ENCODE data around the gene DAPP1. TPM values are rescaled to one million over a fixed set of nuclear protein-coding genes. Genes with fewer than 3 reads are reported as not detected.

DAPP1 gene
- total RNA-seq, 2 experiments from 2014 or later = 8.3 to 9.1 TPM

- ChIA-PET CTCF (no interaction called here), POLR2A (no interaction called here)
- Histone ChIP-seq H3K4me1 (ENCODE audit: insufficient read depth, low read length) (no peaks in the 10 kb centered on the region), H3K27ac (ENCODE audit: low read depth in 1 of 2, low read length in 2 of 2) (no peak overlapping the region), H3K4me3 (ENCODE audit: low read length) (no peak overlapping the region), H3K27me3 (ENCODE audit: control insufficient read depth in 1 of 2, insufficient read depth in 2 of 2, low read length in 2 of 2) (no peaks in the 10 kb centered on the region), H3K9me3 (ENCODE audit: control insufficient read depth in 1 of 2, insufficient read depth in 1 of 2, low read length in 2 of 2) (no peaks in the 10 kb centered on the region), H3K36me3 (ENCODE audit: insufficient read depth, low read length) (no peaks in the 10 kb centered on the region)
- Mint-ChIP-seq H3K9me3 (no peaks in the 10 kb centered on the region), H3K27ac (no peak overlapping the region), H3K27me3 (peaks cover 20% of the 10 kb centered on the region), H3K4me3 (no peak overlapping the region), H3K4me1 (ENCODE audit: low read depth) (no peaks in the 10 kb centered on the region), H3K36me3 (ENCODE audit: low read depth) (no peaks in the 10 kb centered on the region)
- DNase-seq = no peak
- no peak for ATAC-seq (ENCODE audit: poor library complexity)
- TF ChIP-seq, protein P1, sequence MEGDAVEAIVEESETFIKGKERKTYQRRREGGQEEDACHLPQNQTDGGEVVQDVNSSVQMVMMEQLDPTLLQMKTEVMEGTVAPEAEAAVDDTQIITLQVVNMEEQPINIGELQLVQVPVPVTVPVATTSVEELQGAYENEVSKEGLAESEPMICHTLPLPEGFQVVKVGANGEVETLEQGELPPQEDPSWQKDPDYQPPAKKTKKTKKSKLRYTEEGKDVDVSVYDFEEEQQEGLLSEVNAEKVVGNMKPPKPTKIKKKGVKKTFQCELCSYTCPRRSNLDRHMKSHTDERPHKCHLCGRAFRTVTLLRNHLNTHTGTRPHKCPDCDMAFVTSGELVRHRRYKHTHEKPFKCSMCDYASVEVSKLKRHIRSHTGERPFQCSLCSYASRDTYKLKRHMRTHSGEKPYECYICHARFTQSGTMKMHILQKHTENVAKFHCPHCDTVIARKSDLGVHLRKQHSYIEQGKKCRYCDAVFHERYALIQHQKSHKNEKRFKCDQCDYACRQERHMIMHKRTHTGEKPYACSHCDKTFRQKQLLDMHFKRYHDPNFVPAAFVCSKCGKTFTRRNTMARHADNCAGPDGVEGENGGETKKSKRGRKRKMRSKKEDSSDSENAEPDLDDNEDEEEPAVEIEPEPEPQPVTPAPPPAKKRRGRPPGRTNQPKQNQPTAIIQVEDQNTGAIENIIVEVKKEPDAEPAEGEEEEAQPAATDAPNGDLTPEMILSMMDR (IDR thresholded peaks at IDR 0.05) = no peak
- intact Hi-C loops (cut with DNase I, micrococcal nuclease) = no loop called here
Measured at GRCh38 chr4:99784842-99785241, 31.8 kb upstream of the DAPP1 start.

DNA sequence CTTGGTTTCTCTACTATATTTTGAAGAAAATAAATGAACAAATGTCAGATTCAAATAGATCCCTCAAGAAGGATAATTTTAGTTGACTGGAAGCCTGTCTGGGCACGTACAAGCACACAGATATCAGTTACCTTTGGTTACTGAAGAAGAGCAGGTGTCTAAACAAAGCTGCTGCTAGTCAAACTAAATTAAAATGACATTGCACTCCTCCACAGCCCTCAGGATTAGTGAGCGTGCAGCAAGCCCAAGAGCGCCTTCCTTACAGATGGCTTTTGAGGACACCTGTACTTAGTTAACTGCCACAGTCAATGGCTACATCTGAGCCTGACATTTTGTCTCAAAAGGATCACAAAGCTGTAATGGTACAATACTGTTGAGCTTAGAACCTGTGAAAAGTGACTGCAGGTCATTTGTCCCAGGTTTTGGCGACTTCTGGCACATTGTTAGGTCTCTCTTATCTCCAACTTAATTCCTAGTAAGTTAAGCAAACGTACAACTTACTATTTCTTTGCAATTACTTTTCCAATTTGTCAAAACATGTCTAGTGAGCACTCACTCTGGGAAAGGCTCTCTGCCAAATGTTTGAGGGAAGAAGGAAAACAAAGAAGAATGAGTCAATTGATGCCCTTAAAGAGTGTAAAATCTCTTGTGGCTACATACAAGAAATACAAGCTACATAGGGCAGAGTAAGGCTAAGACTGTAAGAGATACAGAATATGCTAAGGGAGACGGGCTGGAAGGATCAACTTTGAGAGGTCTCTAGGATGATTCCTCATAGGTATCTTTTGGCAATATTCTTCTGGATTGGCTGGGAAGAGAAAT lies 25.6 kb upstream of the DAPP1 start:
- no peaks in the 10 kb centered on the region for H3K36me3 Mint-ChIP-seq (ENCODE audit: low read depth)
- no peak for ATAC-seq (ENCODE audit: poor library complexity)
- no peaks in the 10 kb centered on the region for H3K4me1 Mint-ChIP-seq (ENCODE audit: low read depth)
- no peak overlapping the region for H3K27ac Mint-ChIP-seq
- intact Hi-C loops (cut with DNase I, micrococcal nuclease) = no loop called here
- H3K9me3 Mint-ChIP-seq = no peaks in the 10 kb centered on the region
- Histone ChIP-seq H3K9me3 (ENCODE audit: control insufficient read depth in 1 of 2, insufficient read depth in 1 of 2, low read length in 2 of 2) (no peaks in the 10 kb centered on the region), H3K36me3 (ENCODE audit: insufficient read depth, low read length) (no peaks in the 10 kb centered on the region), H3K27me3 (ENCODE audit: control insufficient read depth in 1 of 2, insufficient read depth in 2 of 2, low read length in 2 of 2) (peaks cover 0 to 3% of the 10 kb centered on the region in 2 experiments), H3K27ac (ENCODE audit: low read depth in 1 of 2, low read length in 2 of 2) (no peak overlapping the region), H3K4me3 (ENCODE audit: low read length) (no peak overlapping the region), H3K4me1 (ENCODE audit: insufficient read depth, low read length) (no peaks in the 10 kb centered on the region)
- ChIA-PET CTCF (no interaction called here), POLR2A (no interaction called here)
- no peak for DNase-seq
- no peak overlapping the region for H3K4me3 Mint-ChIP-seq
- TF ChIP-seq, protein P1 (IDR thresholded peaks at IDR 0.05) = no peak
- peaks cover 48% of the 10 kb centered on the region for H3K27me3 Mint-ChIP-seq

- Mint-ChIP-seq H3K4me3 (no peak overlapping the region), H3K27me3 (peaks cover 47% of the 10 kb centered on the region), H3K27ac (no peak overlapping the region), H3K4me1 (ENCODE audit: low read depth) (no peaks in the 10 kb centered on the region), H3K36me3 (ENCODE audit: low read depth) (no peaks in the 10 kb centered on the region), H3K9me3 (no peaks in the 10 kb centered on the region)
- Histone ChIP-seq H3K27me3 (ENCODE audit: control insufficient read depth in 1 of 2, insufficient read depth in 2 of 2, low read length in 2 of 2) (peaks cover 4 to 14% of the 10 kb centered on the region in 2 experiments), H3K4me1 (ENCODE audit: insufficient read depth, low read length) (no peaks in the 10 kb centered on the region), H3K9me3 (ENCODE audit: control insufficient read depth in 1 of 2, insufficient read depth in 1 of 2, low read length in 2 of 2) (peaks cover 0 to 8% of the 10 kb centered on the region in 2 experiments), H3K36me3 (ENCODE audit: insufficient read depth, low read length) (no peaks in the 10 kb centered on the region), H3K27ac (ENCODE audit: low read depth in 1 of 2, low read length in 2 of 2) (no peak overlapping the region), H3K4me3 (ENCODE audit: low read length) (no peak overlapping the region)
- DNase-seq (no peak), ATAC-seq (ENCODE audit: poor library complexity) (no peak)
- ChIA-PET POLR2A (no interaction called here), CTCF (no interaction called here)
- intact Hi-C loops (cut with DNase I, micrococcal nuclease) = loop anchor here (10.0 kb wide), 4 partner anchors 336 to 1666 kb away; no protein-coding TSS in a partner anchor
- TF ChIP-seq, protein P1 (IDR thresholded peaks at IDR 0.05) = no peak
Measured at GRCh38 chr4:99800332-99801004, 16.2 kb upstream of the DAPP1 start.
